ENCODE data around the gene DYRK3.

- TF ChIP-seq CTCF (IDR thresholded peaks at IDR 0.05) (no peak), POLR2A (IDR thresholded peaks at IDR 0.05) (no peak), POLR2AphosphoS5 (IDR thresholded peaks at IDR 0.05) (no peak)
These were observed 30.8 kb downstream of the DYRK3 start for GRCh38 chr1:206666031-206666561.
